Measurements from ENCODE around the gene RAMACL.

DNA sequence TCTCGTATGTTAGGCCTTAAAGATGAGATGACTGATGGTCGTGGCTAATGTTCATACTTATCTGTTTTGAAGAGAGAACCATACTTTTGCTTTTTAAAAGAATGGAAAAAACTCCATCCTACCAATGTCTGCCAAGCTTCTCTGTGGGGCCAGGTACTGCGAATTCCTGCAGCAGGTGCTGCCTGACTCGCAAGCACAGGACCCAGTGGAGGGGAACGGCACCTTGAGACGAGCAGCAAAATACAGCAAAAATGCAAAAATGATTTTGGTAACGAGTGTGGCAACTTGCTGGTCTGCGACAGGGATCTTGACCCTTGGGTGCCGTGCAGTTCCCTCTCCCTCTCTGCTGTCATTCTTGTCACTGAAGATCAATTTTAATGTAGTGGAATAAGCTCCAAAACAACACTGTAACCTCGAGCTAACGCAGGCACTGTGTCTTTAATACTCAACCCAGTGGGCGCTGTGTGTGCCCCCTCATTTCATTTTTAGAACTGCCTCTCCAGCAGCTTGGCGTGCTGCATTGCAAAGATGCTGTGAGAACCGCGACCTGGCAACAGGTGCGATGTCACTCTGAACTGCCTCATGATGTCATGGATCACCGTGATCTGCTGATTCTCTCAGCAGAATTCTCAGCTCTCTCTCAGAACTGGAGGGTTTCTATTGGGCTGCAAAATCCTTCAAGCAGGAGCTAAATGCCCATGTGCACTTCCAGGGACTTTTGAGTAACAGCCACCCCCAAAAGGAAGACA lies 51.6 kb downstream of the RAMACL start:
- TF ChIP-seq EZH2phosphoT487 (IDR thresholded peaks at IDR 0.05; ENCODE audit: borderline replicate concordance, low read depth, low read length) = no peak
- TF ChIP-seq, protein P1, sequence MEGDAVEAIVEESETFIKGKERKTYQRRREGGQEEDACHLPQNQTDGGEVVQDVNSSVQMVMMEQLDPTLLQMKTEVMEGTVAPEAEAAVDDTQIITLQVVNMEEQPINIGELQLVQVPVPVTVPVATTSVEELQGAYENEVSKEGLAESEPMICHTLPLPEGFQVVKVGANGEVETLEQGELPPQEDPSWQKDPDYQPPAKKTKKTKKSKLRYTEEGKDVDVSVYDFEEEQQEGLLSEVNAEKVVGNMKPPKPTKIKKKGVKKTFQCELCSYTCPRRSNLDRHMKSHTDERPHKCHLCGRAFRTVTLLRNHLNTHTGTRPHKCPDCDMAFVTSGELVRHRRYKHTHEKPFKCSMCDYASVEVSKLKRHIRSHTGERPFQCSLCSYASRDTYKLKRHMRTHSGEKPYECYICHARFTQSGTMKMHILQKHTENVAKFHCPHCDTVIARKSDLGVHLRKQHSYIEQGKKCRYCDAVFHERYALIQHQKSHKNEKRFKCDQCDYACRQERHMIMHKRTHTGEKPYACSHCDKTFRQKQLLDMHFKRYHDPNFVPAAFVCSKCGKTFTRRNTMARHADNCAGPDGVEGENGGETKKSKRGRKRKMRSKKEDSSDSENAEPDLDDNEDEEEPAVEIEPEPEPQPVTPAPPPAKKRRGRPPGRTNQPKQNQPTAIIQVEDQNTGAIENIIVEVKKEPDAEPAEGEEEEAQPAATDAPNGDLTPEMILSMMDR (conservative IDR thresholded peaks at IDR 0.05; ENCODE audit: low read length) = no peak
